ENCODE data around the gene SETD5. TPM values are rescaled to one million over a fixed set of nuclear protein-coding genes. Genes with fewer than 3 reads are reported as not detected.

SETD5 gene
- total RNA-seq, 1 experiment from 2014 or later = 111 TPM

DNA sequence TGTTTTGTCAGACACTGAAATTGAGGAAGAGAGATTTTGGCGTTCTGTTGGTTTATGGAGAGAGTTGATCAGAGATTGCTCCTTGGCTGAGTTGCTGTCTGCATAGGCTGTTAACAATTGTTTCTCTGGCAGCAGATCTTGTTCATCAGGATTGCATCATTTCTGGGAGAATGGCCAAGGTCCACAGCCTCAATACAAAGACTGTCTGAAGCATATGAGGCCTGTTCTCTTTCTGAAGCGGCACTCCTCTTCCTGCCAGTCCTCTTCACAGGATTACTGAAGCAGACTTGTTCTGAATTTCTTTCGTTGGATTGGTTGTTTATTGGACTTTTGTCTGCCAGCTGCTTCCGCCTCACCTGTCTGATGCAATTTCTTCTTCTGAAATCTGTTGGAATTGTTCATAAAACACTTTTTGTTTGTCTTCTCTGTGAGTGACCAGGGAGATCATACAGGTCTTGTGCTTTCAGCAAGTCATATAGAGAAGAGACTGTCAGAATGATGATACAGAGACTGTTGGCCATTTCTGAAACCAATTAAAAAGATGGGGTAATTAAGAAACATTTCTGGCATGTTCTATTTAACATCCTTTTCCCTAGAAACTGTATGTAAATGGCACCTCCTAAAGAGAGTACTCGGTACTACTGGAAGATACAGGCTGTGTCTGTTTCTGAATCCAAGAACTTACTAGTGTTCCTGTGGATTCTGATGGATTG lies 25.5 kb downstream of the SETD5 start:
- H3K9me2 ChIP-seq (replicated peaks; ENCODE audit: insufficient read depth, low read length) = no peaks in the 10 kb centered on the region
- H3K9ac ChIP-seq (ENCODE audit: low read length) = 0 out of 2 replicates have a peak overlapping the region, but pooled peaks have one; percentile 9
- peak overlapping the region; percentile 32; the same call in 1 of the 2 replicates for H3K27ac ChIP-seq (ENCODE audit: low read length)

DNA sequence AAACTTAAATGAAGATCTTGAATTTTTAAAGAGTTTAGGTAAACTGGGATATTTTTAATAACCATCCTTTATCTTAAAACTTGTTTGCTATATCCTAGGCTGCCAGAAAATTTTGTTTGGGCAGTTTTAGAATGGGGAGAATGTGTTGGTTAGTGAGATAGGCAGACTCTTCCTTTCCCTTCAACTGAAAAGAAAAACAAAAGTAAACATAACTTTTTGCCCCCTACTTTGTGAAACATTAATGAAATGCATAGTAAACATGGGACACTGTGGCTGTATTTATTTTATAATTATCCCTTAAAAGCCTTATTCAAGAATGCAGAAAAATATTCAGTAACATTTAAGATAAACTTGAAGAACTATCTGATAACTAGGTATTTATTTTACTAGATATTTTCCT lies 31.0 kb downstream of the SETD5 start:
- Histone ChIP-seq H3K79me2 (ENCODE audit: low read length) (peaks cover 95% of the 10 kb centered on the region), H2AFZ (ENCODE audit: low read length) (no peak overlapping the region), H3K9ac (ENCODE audit: low read length) (no peak overlapping the region), H3K4me1 (ENCODE audit: low read length) (peaks cover 14% of the 10 kb centered on the region), H3K9me2 (replicated peaks; ENCODE audit: insufficient read depth, low read length) (no peaks in the 10 kb centered on the region), H3K36me3 (ENCODE audit: insufficient read depth, low read length) (peaks cover 87% of the 10 kb centered on the region), H3K9me3 (ENCODE audit: low read length) (no peaks in the 10 kb centered on the region), H3K4me2 (ENCODE audit: low read depth, low read length, poor library complexity, severe bottlenecking) (no peak overlapping the region), H4K20me1 (ENCODE audit: insufficient read depth, low read depth, low read length) (peaks cover 17% of the 10 kb centered on the region; the same call in 1 of the 2 replicates), H3K4me3 (ENCODE audit: low read length) (no peak overlapping the region), H3K27me3 (ENCODE audit: low read length) (no peaks in the 10 kb centered on the region), H3K27ac (ENCODE audit: low read length) (no peak overlapping the region)
- DNase-seq = no peak

More for the DNA sequence above, 25.5 kb downstream of the SETD5 start:
- no peak overlapping the region for H3K4me2 ChIP-seq (ENCODE audit: low read depth, low read length, poor library complexity, severe bottlenecking)
- H3K9me3 ChIP-seq (ENCODE audit: low read length) = no peaks in the 10 kb centered on the region
- peaks cover 60% of the 10 kb centered on the region; the same call in 1 of the 2 replicates for H3K36me3 ChIP-seq (ENCODE audit: insufficient read depth, low read length)
- H3K27me3 ChIP-seq (ENCODE audit: low read length) = no peaks in the 10 kb centered on the region
- no peak for DNase-seq
- peaks cover 28% of the 10 kb centered on the region for H4K20me1 ChIP-seq (ENCODE audit: insufficient read depth, low read depth, low read length)
- no peak overlapping the region for H3K4me3 ChIP-seq (ENCODE audit: low read length)
- no peak overlapping the region for H2AFZ ChIP-seq (ENCODE audit: low read length)
- H3K79me2 ChIP-seq (ENCODE audit: low read length) = peaks cover 98% of the 10 kb centered on the region
- peaks cover 31% of the 10 kb centered on the region for H3K4me1 ChIP-seq (ENCODE audit: low read length)

DNA sequence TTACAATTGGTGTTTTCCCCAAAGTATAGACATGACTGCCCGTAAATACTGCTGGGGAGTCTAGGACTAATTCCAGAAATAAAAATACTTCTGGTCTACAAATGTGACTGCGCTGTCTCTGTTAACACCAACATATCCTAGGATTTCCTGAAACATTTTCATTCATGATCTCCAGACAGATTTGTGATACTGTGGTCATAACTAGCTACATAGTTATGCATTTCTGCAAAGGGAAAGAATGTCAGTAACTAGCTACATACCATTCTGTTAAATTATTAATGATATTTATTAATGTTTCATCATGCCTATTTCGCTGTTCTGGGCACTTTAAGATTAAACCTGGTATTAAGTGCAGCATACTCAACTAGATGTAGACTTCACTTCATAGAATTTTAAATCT lies 33.3 kb downstream of the SETD5 start:
- Histone ChIP-seq H3K27ac (ENCODE audit: low read length) (no peak overlapping the region), H3K79me2 (ENCODE audit: low read length) (peaks cover 92% of the 10 kb centered on the region), H3K4me3 (ENCODE audit: low read length) (no peak overlapping the region), H3K9ac (ENCODE audit: low read length) (no peak overlapping the region), H3K4me1 (ENCODE audit: low read length) (peaks cover 20% of the 10 kb centered on the region), H3K9me2 (replicated peaks; ENCODE audit: insufficient read depth, low read length) (no peaks in the 10 kb centered on the region), H3K4me2 (ENCODE audit: low read depth, low read length, poor library complexity, severe bottlenecking) (no peak overlapping the region), H2AFZ (ENCODE audit: low read length) (no peak overlapping the region), H4K20me1 (ENCODE audit: insufficient read depth, low read depth, low read length) (peaks cover 12% of the 10 kb centered on the region; the same call in 1 of the 2 replicates), H3K27me3 (ENCODE audit: low read length) (no peaks in the 10 kb centered on the region), H3K9me3 (ENCODE audit: low read length) (no peaks in the 10 kb centered on the region), H3K36me3 (ENCODE audit: insufficient read depth, low read length) (peaks cover 86% of the 10 kb centered on the region)
- DNase-seq = no peak

DNA sequence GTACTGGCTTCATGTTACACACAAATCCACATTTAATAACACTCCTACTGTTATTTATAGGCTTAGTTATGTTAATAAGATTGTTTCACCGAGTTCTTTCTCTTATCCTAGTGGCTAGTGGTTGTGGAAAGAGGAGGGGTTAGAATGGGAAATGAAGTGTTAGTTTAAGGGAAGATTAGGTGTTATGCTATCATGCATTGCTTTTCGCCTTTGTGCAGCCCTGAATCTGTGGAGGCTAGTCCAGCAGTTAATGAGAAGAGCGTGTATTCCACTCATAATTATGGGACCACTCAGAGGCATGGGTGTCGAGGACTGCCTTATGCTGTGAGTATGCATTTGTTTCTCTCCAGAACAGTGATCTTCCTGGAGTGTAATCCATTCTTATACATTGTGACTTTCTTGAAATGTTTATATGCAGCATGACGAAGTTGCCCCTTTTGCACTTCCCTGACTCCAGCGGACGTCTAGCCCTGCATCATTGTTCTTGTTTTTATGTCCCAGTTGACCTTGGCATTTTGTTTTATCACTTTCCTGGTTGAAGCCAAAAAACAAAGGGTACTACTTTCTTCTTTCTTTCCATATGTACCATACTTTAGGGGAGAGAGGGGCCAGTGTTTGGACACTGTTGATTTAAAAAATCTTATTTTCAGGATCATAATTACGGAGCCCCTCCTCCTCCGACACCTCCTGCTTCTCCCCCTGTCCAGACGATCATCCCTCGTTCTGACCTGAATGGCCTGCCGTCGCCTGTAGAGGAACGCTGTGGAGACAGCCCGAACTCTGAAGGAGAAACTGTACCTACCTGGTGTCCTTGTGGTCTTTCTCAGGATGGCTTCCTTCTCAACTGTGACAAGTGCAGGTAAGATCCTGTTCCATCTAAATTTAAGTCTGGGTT lies 36.5 kb downstream of the SETD5 start:
- Histone ChIP-seq H3K9ac (ENCODE audit: low read length) (no peak overlapping the region), H3K4me2 (ENCODE audit: low read depth, low read length, poor library complexity, severe bottlenecking) (no peak overlapping the region), H3K9me3 (ENCODE audit: low read length) (no peaks in the 10 kb centered on the region), H4K20me1 (ENCODE audit: insufficient read depth, low read depth, low read length) (peaks cover 26% of the 10 kb centered on the region), H3K27me3 (ENCODE audit: low read length) (no peaks in the 10 kb centered on the region), H3K9me2 (replicated peaks; ENCODE audit: insufficient read depth, low read length) (no peaks in the 10 kb centered on the region), H3K27ac (ENCODE audit: low read length) (no peak overlapping the region), H2AFZ (ENCODE audit: low read length) (no peak overlapping the region), H3K79me2 (ENCODE audit: low read length) (peaks cover 91% of the 10 kb centered on the region), H3K4me3 (ENCODE audit: low read length) (no peak overlapping the region), H3K4me1 (ENCODE audit: low read length) (peaks cover 34% of the 10 kb centered on the region), H3K36me3 (ENCODE audit: insufficient read depth, low read length) (peaks cover 81% of the 10 kb centered on the region)
- no peak for DNase-seq

DNA sequence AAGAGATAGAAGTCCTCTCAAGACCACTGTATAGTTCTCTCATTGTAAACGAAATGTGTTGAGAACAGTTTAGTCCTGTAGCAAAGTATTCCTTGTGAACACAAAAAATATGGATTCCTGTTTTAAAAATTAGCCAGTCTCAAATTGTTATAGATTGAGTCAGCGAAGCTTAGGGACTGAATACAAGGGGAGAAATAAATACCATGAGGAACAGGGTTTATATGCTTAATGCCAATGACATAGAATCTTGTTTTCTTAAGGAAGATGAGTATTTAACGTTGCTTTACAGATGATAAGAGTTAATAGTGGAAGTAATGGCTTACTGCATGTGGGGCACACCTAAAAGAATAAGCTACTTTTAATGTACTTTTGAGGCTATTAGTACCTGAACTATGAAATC lies 37.9 kb downstream of the SETD5 start:
- Histone ChIP-seq H2AFZ (ENCODE audit: low read length) (no peak overlapping the region), H4K20me1 (ENCODE audit: insufficient read depth, low read depth, low read length) (peaks cover 29% of the 10 kb centered on the region), H3K4me2 (ENCODE audit: low read depth, low read length, poor library complexity, severe bottlenecking) (no peak overlapping the region), H3K27me3 (ENCODE audit: low read length) (no peaks in the 10 kb centered on the region), H3K27ac (ENCODE audit: low read length) (no peak overlapping the region), H3K4me1 (ENCODE audit: low read length) (peaks cover 34% of the 10 kb centered on the region), H3K79me2 (ENCODE audit: low read length) (peaks cover 90% of the 10 kb centered on the region), H3K9ac (ENCODE audit: low read length) (no peak overlapping the region), H3K36me3 (ENCODE audit: insufficient read depth, low read length) (peaks cover 82% of the 10 kb centered on the region), H3K4me3 (ENCODE audit: low read length) (no peak overlapping the region), H3K9me3 (ENCODE audit: low read length) (no peaks in the 10 kb centered on the region), H3K9me2 (replicated peaks; ENCODE audit: insufficient read depth, low read length) (no peaks in the 10 kb centered on the region)
- no peak for DNase-seq

DNA sequence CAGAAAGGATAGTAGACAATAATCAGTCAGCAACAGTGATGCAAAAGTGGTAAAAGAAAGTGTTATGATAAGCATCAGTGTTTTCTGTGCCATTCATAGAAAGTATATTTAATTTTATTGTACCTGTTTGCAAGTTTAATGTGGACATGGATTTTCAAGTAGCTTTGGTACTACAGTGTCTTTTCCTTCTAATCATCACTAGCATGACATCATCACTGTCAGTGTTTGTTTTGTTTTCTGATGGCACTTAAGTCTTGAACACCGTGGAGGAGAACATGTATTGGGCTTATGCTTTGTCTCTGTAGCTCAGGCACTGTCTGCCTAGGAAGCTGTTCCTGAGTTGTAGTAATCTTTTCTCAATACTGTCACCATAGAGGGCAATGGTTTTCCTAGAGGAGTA lies 41.9 kb downstream of the SETD5 start:
- peaks cover 80% of the 10 kb centered on the region for H3K36me3 ChIP-seq (ENCODE audit: insufficient read depth, low read length)
- no peak for DNase-seq
- H2AFZ ChIP-seq (ENCODE audit: low read length) = no peak overlapping the region
- no peak overlapping the region for H3K27ac ChIP-seq (ENCODE audit: low read length)
- H3K9ac ChIP-seq (ENCODE audit: low read length) = no peak overlapping the region
- H3K4me3 ChIP-seq (ENCODE audit: low read length) = no peak overlapping the region
- no peaks in the 10 kb centered on the region for H3K9me3 ChIP-seq (ENCODE audit: low read length)
- no peaks in the 10 kb centered on the region for H3K9me2 ChIP-seq (replicated peaks; ENCODE audit: insufficient read depth, low read length)
- peaks cover 25% of the 10 kb centered on the region for H4K20me1 ChIP-seq (ENCODE audit: insufficient read depth, low read depth, low read length)
- H3K4me2 ChIP-seq (ENCODE audit: low read depth, low read length, poor library complexity, severe bottlenecking) = no peak overlapping the region
- H3K27me3 ChIP-seq (ENCODE audit: low read length) = no peaks in the 10 kb centered on the region
- peaks cover 75% of the 10 kb centered on the region for H3K79me2 ChIP-seq (ENCODE audit: low read length)
- H3K4me1 ChIP-seq (ENCODE audit: low read length) = peaks cover 34% of the 10 kb centered on the region

DNA sequence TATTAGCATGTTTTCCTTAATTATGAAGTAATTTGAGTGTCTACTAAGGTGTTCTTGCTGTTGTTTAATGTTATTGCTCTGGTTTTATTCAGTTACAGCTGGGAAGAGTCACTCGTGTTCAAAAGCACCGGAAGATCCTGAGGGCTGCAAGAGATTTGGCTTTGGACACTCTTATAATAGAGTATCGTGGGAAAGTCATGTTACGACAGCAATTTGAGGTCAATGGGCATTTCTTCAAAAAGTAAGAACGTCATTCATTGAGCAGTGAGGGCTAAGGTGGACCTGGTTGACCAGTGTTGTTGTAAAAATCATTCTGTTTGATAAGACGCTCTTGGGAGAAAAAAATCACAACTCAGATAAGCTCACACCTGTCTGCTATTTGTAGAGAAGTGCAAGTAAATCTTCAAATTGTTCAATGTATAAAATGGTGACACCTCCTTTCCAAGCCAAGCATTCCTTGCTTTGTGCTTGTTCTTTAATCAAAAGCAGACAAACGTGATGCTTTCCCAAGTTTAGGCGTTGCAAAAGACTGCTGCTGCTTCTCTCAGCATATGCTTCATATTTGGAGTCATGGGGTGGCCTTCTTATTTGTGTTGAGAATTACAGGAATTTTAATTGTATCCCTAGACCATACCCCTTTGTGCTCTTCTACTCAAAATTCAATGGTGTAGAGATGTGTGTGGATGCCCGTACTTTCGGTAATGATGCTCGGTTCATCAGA lies 44.2 kb downstream of the SETD5 start:
- H3K9me2 ChIP-seq (replicated peaks; ENCODE audit: insufficient read depth, low read length) = no peaks in the 10 kb centered on the region
- peaks cover 25% of the 10 kb centered on the region for H4K20me1 ChIP-seq (ENCODE audit: insufficient read depth, low read depth, low read length)
- H3K9me3 ChIP-seq (ENCODE audit: low read length) = no peaks in the 10 kb centered on the region
- no peak overlapping the region for H2AFZ ChIP-seq (ENCODE audit: low read length)
- no peak overlapping the region for H3K4me3 ChIP-seq (ENCODE audit: low read length)
- H3K4me1 ChIP-seq (ENCODE audit: low read length) = peaks cover 19% of the 10 kb centered on the region
- no peak overlapping the region for H3K4me2 ChIP-seq (ENCODE audit: low read depth, low read length, poor library complexity, severe bottlenecking)
- no peak for DNase-seq
- no peak overlapping the region for H3K9ac ChIP-seq (ENCODE audit: low read length)
- H3K79me2 ChIP-seq (ENCODE audit: low read length) = peaks cover 68% of the 10 kb centered on the region
- H3K36me3 ChIP-seq (ENCODE audit: insufficient read depth, low read length) = peaks cover 77% of the 10 kb centered on the region
- no peaks in the 10 kb centered on the region for H3K27me3 ChIP-seq (ENCODE audit: low read length)
- H3K27ac ChIP-seq (ENCODE audit: low read length) = no peak overlapping the region

DNA sequence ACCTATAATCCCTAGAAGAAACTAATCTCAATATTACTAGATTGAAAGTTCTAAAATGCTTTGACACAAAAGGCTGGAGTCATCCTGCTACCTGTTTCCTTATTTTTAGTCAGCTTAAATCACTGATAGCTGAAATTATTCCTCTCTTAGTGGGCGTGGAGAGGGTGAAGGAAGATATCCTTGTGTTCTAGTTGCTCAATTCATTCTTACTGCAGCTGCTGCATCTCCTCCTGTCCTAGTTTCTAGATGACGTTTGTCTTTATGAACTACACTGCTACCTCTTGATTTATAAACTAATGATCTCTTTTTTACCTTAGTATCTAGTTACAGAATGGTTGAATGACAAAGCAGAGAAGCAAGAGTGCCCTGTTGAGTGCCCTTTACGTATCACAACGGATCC lies 50.7 kb downstream of the SETD5 start:
- Histone ChIP-seq H3K36me3 (ENCODE audit: insufficient read depth, low read length) (peaks cover 92% of the 10 kb centered on the region), H3K27ac (ENCODE audit: low read length) (no peak overlapping the region), H3K79me2 (ENCODE audit: low read length) (peaks cover 78% of the 10 kb centered on the region), H3K9me3 (ENCODE audit: low read length) (no peaks in the 10 kb centered on the region), H4K20me1 (ENCODE audit: insufficient read depth, low read depth, low read length) (no peaks in the 10 kb centered on the region), H3K4me1 (ENCODE audit: low read length) (no peaks in the 10 kb centered on the region), H3K4me2 (ENCODE audit: low read depth, low read length, poor library complexity, severe bottlenecking) (no peak overlapping the region), H2AFZ (ENCODE audit: low read length) (no peak overlapping the region), H3K9ac (ENCODE audit: low read length) (no peak overlapping the region), H3K9me2 (replicated peaks; ENCODE audit: insufficient read depth, low read length) (no peaks in the 10 kb centered on the region), H3K4me3 (ENCODE audit: low read length) (no peak overlapping the region), H3K27me3 (ENCODE audit: low read length) (no peaks in the 10 kb centered on the region)
- no peak for DNase-seq
